SIG-M5 treated with dmso at 0.1 percent for 504 hours (cell line): ENCODE data around the gene CTCFL.
"Not testable (repeated sequence)": the region's sequence is repeated elsewhere in the genome, so short reads cannot be mapped to it uniquely, and the experiment has no call there.

Experiments
- DNase-seq: peaks from one replicate; lab custom pipeline; 2025; ENCODE audit not compliant: unreplicated experiment; lab: John Stamatoyannopoulos, UW

The CTCFL gene

GRCh38 chr20:57511709-57512108 is 13.2 kb downstream of the CTCFL start:
- not testable (repeated sequence) for DNase-seq

GRCh38 chr20:57509665-57510237 is 15.2 kb downstream of the CTCFL start:
- DNase-seq, result peak; percentile 72

GRCh38 chr20:57508831-57509230 is 16.1 kb downstream of the CTCFL start:
- DNase-seq, result no peak

GRCh38 chr20:57508381-57508780 is 16.6 kb downstream of the CTCFL start:
- DNase-seq, result no peak

GRCh38 chr20:57507477-57507876 is 17.5 kb downstream of the CTCFL start:
- DNase-seq, result no peak

GRCh38 chr20:57505979-57506378 is 19.0 kb downstream of the CTCFL start:
- no peak for DNase-seq

- DNase-seq, result no peak
Observed at GRCh38 chr20:57504411-57504810, 20.5 kb downstream of the CTCFL start.

- DNase-seq, result peak; percentile 68
Observed at GRCh38 chr20:57503035-57503658, 21.8 kb downstream of the CTCFL start.

GRCh38 chr20:57502336-57502700 is 22.6 kb downstream of the CTCFL start:
- no peak for DNase-seq

GRCh38 chr20:57501461-57502335 is 23.2 kb downstream of the CTCFL start:
- DNase-seq, result peak; percentile 18

- no peak for DNase-seq
Observed at GRCh38 chr20:57500962-57501361, 24.0 kb downstream of the CTCFL start.

GRCh38 chr20:57500235-57500634 is 24.7 kb downstream of the CTCFL start:
- no peak for DNase-seq

GRCh38 chr20:57499676-57500075 is 25.3 kb downstream of the CTCFL start:
- no peak for DNase-seq

- DNase-seq, result peak; percentile 73
Observed at GRCh38 chr20:57498425-57499400, 26.2 kb downstream of the CTCFL start.

- no peak for DNase-seq
Observed at GRCh38 chr20:57496592-57496991, 28.3 kb downstream of the CTCFL start.

GRCh38 chr20:57495978-57496377 is 29.0 kb downstream of the CTCFL start:
- no peak for DNase-seq

- DNase-seq, result no peak
Observed at GRCh38 chr20:57493091-57493615, 31.8 kb downstream of the CTCFL start.

GRCh38 chr20:57491373-57491772 is 33.6 kb downstream of the CTCFL start:
- DNase-seq, result no peak

- DNase-seq, result not testable (repeated sequence)
Observed at GRCh38 chr20:57488277-57488676, 36.7 kb downstream of the CTCFL start.

GRCh38 chr20:57485770-57486169 is 39.2 kb downstream of the CTCFL start:
- DNase-seq, result no peak

GRCh38 chr20:57484772-57485171 is 40.2 kb downstream of the CTCFL start:
- no peak for DNase-seq
